Neuronal stem cell (in vitro differentiated cells): Measurements from ENCODE around the gene ATG4C.

Experiments
- DNase-seq: peaks from one replicate; pipeline ENCODE4 v3.0.0-alpha.2; 2013; ENCODE audit warnings: low spot score
- H2AFZ ChIP-seq: one replicate; pipeline ENCODE4 v1.6.1; 2013; ENCODE audit warnings: mild to moderate bottlenecking, low read length, inconsistent platforms
- H2AK5ac ChIP-seq: 2 replicates; pipeline ENCODE4 v1.6.1; 2013; ENCODE audit warnings: low read depth, mild to moderate bottlenecking, inconsistent platforms, low read length, moderate library complexity, mixed read lengths
- H2BK120ac ChIP-seq: 2 replicates; pipeline ENCODE4 v1.6.1; 2013; ENCODE audit warnings: low read depth, mild to moderate bottlenecking, inconsistent platforms, low read length, moderate library complexity, mixed read lengths
- H2BK12ac ChIP-seq: one replicate; pipeline ENCODE4 v1.6.1; 2013; ENCODE audit warnings: low read length, inconsistent platforms
- H2BK15ac ChIP-seq: 2 replicates; pipeline ENCODE4 v1.6.1; 2013; ENCODE audit warnings: mild to moderate bottlenecking, low read length, inconsistent platforms, mixed read lengths
- H2BK5ac ChIP-seq: one replicate; pipeline ENCODE4 v1.6.1; 2013; ENCODE audit warnings: inconsistent platforms, mild to moderate bottlenecking, low read length, moderate library complexity
- H3K14ac ChIP-seq: one replicate; pipeline ENCODE4 v1.6.1; 2013; ENCODE audit warnings: low read length, inconsistent platforms
- H3K18ac ChIP-seq: 2 replicates; pipeline ENCODE4 v1.6.1; 2013; ENCODE audit warnings: low read length, inconsistent platforms
- H3K23ac ChIP-seq: 2 replicates; pipeline ENCODE4 v1.6.1; 2013; ENCODE audit warnings: low read depth, mild to moderate bottlenecking, mixed read lengths, low read length, inconsistent platforms; ENCODE audit not compliant: poor library complexity
- H3K27ac ChIP-seq: replicated peaks from 3 replicates; pipeline ENCODE4 v1.5.1; 2013; ENCODE audit warnings: low read length, inconsistent platforms
- H3K27me3 ChIP-seq, 3 experiments: 2 replicates each; pipeline ENCODE4 v1.6.1; 2013; ENCODE audit warnings: low read length in 3 of 3, mild to moderate bottlenecking in 2 of 3, inconsistent platforms in 1 of 3, low read depth in 1 of 3, mixed read lengths in 1 of 3, moderate library complexity in 1 of 3; ENCODE audit not compliant: control insufficient read depth in 3 of 3, insufficient read depth in 3 of 3
- H3K36me3 ChIP-seq, 2 donors: replicated peaks in 1 of 2; 2 replicates each; pipeline ENCODE4 v1.6.1; 2013; ENCODE audit warnings: low read length in 2 of 2; ENCODE audit not compliant: control insufficient read depth in 2 of 2, insufficient read depth in 2 of 2
- H3K4ac ChIP-seq: 2 replicates; pipeline ENCODE4 v1.6.1; 2013; ENCODE audit warnings: inconsistent platforms, mild to moderate bottlenecking, low read length, moderate library complexity
- H3K4me1 ChIP-seq, 2 donors: 1 replicate in 1 of 2; 2 replicates in 1 of 2; pipeline ENCODE4 v1.6.1; 2013; ENCODE audit warnings: low read length in 2 of 2, low read depth in 1 of 2; ENCODE audit not compliant: control insufficient read depth in 2 of 2, insufficient read depth in 1 of 2
- H3K4me2 ChIP-seq: one replicate; pipeline ENCODE4 v1.6.1; 2013; ENCODE audit warnings: mild to moderate bottlenecking, low read length, inconsistent platforms; ENCODE audit not compliant: insufficient read depth, poor library complexity, severe bottlenecking
- H3K4me3 ChIP-seq, 2 donors: 2 replicates each; pipeline ENCODE4 v1.5.1; 2013; ENCODE audit warnings: low read length in 2 of 2, mild to moderate bottlenecking in 2 of 2, inconsistent platforms in 1 of 2, moderate library complexity in 1 of 2
- H3K79me1 ChIP-seq: one replicate; pipeline ENCODE4 v1.6.1; 2013; ENCODE audit warnings: low read depth, mild to moderate bottlenecking, inconsistent platforms, low read length, moderate library complexity
- H3K9ac ChIP-seq: one replicate; pipeline ENCODE4 v1.6.1; 2013; ENCODE audit warnings: mild to moderate bottlenecking, low read depth, low read length, inconsistent platforms; ENCODE audit not compliant: poor library complexity
- H3K9me3 ChIP-seq, 2 donors: replicated peaks in 1 of 2; 2 replicates each; pipeline versions ENCODE3 to v1.6.1; 2013; ENCODE audit warnings: low read length in 2 of 2, mild to moderate bottlenecking in 2 of 2, inconsistent platforms in 1 of 2, low read depth in 1 of 2, mixed read lengths in 1 of 2, moderate library complexity in 1 of 2; ENCODE audit not compliant: control insufficient read depth in 2 of 2, insufficient read depth in 1 of 2
- H4K8ac ChIP-seq: one replicate; pipeline ENCODE4 v1.6.1; 2013; ENCODE audit warnings: low read depth, mild to moderate bottlenecking, inconsistent platforms, low read length, moderate library complexity
- H4K91ac ChIP-seq: one replicate; pipeline ENCODE4 v1.6.1; 2013; ENCODE audit warnings: low read length, low read depth, mild to moderate bottlenecking, inconsistent platforms; ENCODE audit not compliant: poor library complexity
- WGBS, 2 donors: extraction: QIAGEN DNeasy Blood & Tissue Kit; methylation state at CpG; one replicate each; pipeline ENCODE4 v1.1.7; 2013; ENCODE audit warnings: missing lambda C conversion rate in 2 of 2, mixed read lengths in 1 of 2; ENCODE audit not compliant: insufficient read length in 2 of 2, insufficient replicate concordance in 1 of 2; ENCODE audit errors: extremely low coverage in 2 of 2; 5-methylcytosine and 5-hydroxymethylcytosine counted together

The ATG4C gene

DNA sequence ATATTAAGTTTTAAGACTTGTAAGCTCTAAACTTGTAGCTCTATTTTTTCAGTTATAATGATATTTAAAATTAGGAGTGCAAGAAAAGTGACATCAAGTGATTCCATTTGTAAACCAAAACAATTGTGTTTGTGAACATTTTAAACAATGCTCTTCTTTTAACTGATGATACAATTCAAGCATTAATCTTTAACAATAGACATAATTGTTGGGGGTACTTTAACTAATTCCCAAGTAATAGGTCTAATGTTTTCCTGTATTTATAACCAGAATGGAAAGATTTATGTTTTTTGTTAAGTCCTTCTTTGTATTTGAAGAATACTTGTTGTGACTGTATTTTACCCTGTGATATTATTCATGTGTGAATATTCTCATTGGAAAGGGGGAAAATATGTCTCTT is 6.8 kb downstream of the ATG4C start:
- Histone ChIP-seq H2AK5ac (no peak overlapping the region), H3K4me1 (no peaks in the 10 kb centered on the region), H2BK120ac (no peak overlapping the region), H3K9ac (no peak overlapping the region), H4K8ac (no peak overlapping the region), H3K27me3 (no peaks in the 10 kb centered on the region), H3K9me3 (no peaks in the 10 kb centered on the region), H3K23ac (no peak overlapping the region), H3K4ac (no peak overlapping the region), H2BK15ac (no peak overlapping the region), H2AFZ (no peak overlapping the region), H3K27ac (no peak overlapping the region), H4K91ac (no peak overlapping the region), H3K36me3 (peaks cover 0 to 4% of the 10 kb centered on the region in 2 donors), H2BK12ac (no peak overlapping the region), H3K14ac (no peak overlapping the region), H3K18ac (no peak overlapping the region), H2BK5ac (no peak overlapping the region), H3K4me3 (no peak overlapping the region), H3K79me1 (no peaks in the 10 kb centered on the region), H3K4me2 (no peak overlapping the region)
- no peak for DNase-seq

DNA sequence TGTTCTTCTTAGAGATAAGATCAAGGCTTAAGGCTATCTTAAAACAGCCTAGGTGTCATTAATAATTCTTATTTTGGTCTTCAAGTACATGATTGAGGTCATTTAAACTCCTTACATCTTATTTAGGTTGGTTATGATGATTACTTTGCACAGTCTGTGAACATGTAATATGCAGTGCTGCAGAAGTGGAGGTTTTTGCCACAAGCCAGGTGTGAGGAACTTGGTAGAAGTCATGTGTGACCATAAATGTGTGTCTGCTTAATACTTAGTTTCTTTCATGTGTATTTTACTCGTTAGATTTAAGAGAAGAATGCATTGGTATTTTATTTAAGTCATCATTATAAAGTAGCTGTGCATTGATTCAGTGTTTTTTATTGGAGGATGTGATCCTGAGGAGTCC is 10.1 kb downstream of the ATG4C start:
- no peak overlapping the region for H3K14ac ChIP-seq
- H3K27me3 ChIP-seq: no peaks in the 10 kb centered on the region
- no peak overlapping the region for H3K4me3 ChIP-seq
- H2BK15ac ChIP-seq: no peak overlapping the region
- no peak overlapping the region for H3K27ac ChIP-seq
- H3K4me2 ChIP-seq: no peak overlapping the region
- no CpG with 5 or more reads among the region's 1 CpG for WGBS, 2 donors
- H3K23ac ChIP-seq: no peak overlapping the region
- H2AFZ ChIP-seq: no peak overlapping the region
- peaks cover 0 to 4% of the 10 kb centered on the region in 2 donors for H3K36me3 ChIP-seq
- H2BK5ac ChIP-seq: no peak overlapping the region
- no peak overlapping the region for H4K8ac ChIP-seq
- no peak overlapping the region for H2BK12ac ChIP-seq
- no peak overlapping the region for H2AK5ac ChIP-seq
- H3K18ac ChIP-seq: no peak overlapping the region
- no peaks in the 10 kb centered on the region for H3K79me1 ChIP-seq
- H2BK120ac ChIP-seq: no peak overlapping the region
- H3K9ac ChIP-seq: no peak overlapping the region
- no peaks in the 10 kb centered on the region for H3K4me1 ChIP-seq
- no peak overlapping the region for H3K4ac ChIP-seq
- DNase-seq: no peak
- no peaks in the 10 kb centered on the region for H3K9me3 ChIP-seq
- no peak overlapping the region for H4K91ac ChIP-seq

DNA sequence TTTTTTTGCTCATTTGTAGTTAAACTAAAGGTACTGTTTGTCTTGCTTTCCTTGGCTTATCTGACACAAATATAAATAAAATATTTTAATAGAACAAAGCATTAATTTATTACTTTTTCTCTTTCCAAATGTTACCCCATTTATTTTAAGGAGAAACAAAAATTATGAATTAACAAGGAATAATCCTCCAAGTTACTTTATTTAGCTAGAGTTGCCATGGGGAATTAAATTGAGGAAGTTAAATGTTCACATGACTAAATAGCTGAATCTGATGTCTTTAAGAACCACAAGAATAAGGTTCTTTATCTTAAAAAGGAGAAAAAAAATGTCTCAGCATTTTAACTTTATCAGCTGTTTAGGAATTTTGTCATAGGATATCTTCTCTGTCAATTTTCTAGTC is 12.3 kb downstream of the ATG4C start:
- Histone ChIP-seq H3K23ac (no peak overlapping the region), H3K4me3 (no peak overlapping the region), H3K79me1 (no peaks in the 10 kb centered on the region), H3K9me3 (no peaks in the 10 kb centered on the region), H3K14ac (no peak overlapping the region), H2AK5ac (no peak overlapping the region), H3K4me1 (no peaks in the 10 kb centered on the region), H4K8ac (no peak overlapping the region), H2BK120ac (no peak overlapping the region), H4K91ac (no peak overlapping the region), H2AFZ (no peak overlapping the region), H3K9ac (no peak overlapping the region), H3K27me3 (no peaks in the 10 kb centered on the region), H3K27ac (no peak overlapping the region), H3K18ac (no peak overlapping the region), H3K4ac (no peak overlapping the region), H3K36me3 (peaks cover 0 to 4% of the 10 kb centered on the region in 2 donors), H2BK12ac (no peak overlapping the region), H2BK5ac (no peak overlapping the region), H2BK15ac (no peak overlapping the region), H3K4me2 (no peak overlapping the region)
- no peak for DNase-seq

DNA sequence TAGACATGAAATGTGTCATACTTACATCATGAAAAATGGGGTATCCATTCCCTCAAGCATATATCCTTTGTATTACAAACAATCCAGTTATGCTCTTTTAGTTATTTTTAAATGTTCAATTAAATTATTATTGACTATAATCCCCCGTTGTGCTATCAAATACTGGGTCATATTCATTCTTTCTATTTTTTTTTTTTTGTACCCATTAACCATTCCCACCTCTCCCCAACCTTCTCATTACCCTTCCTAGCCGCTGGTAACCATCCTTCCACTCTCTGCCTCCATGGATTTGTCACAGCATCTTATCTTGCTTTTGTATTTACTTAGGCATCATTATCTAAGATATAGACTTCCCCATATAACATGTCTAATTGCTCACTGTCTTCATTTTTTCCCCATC is 15.8 kb downstream of the ATG4C start:
- no peak overlapping the region for H3K18ac ChIP-seq
- no peaks in the 10 kb centered on the region for H3K27me3 ChIP-seq
- H4K8ac ChIP-seq: no peak overlapping the region
- H3K9ac ChIP-seq: no peak overlapping the region
- H3K36me3 ChIP-seq: peaks cover 0 to 4% of the 10 kb centered on the region in 2 donors
- no peak overlapping the region for H2BK12ac ChIP-seq
- no CpG with 5 or more reads among the region's 2 CpGs for WGBS, 2 donors
- H4K91ac ChIP-seq: no peak overlapping the region
- H2BK5ac ChIP-seq: no peak overlapping the region
- no peaks in the 10 kb centered on the region for H3K4me1 ChIP-seq
- no peak overlapping the region for H3K27ac ChIP-seq
- H3K4me3 ChIP-seq: no peak overlapping the region
- no peak overlapping the region for H2AFZ ChIP-seq
- no peaks in the 10 kb centered on the region for H3K79me1 ChIP-seq
- H2BK15ac ChIP-seq: no peak overlapping the region
- H2BK120ac ChIP-seq: no peak overlapping the region
- H3K14ac ChIP-seq: no peak overlapping the region
- no peak for DNase-seq
- H3K23ac ChIP-seq: no peak overlapping the region
- H3K9me3 ChIP-seq: no peaks in the 10 kb centered on the region
- no peak overlapping the region for H2AK5ac ChIP-seq
- no peak overlapping the region for H3K4ac ChIP-seq
- no peak overlapping the region for H3K4me2 ChIP-seq
